ENCODE data around the gene XRCC1. TPM values are rescaled to one million over a fixed set of nuclear protein-coding genes. Genes with fewer than 3 reads are reported as not detected.

Gene XRCC1
- total and polyA plus RNA-seq, 2 experiments from 2014 or later = 35.3 to 49.5 TPM

DNA sequence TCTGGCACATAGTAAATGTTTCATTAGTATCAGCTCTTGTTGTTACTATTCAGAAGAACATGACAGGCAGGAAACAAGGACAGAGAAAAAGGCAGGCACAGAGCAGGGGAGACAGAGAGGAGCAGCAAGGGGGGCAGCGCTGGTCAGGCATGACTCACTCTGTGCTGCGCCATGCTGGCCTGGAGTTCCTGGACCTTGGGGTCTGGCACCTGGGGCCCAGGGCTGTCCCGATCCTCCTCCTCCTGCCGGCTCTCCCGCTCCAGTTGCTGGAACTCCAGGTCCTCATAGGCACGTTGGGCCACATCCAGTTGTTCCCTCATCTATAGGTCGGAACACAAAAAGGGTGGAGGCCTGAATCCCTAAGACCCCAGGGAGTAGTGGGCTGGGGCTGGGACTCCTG is 78.4 kb downstream of the XRCC1 start (continued):
- TF ChIP-seq, protein P1, sequence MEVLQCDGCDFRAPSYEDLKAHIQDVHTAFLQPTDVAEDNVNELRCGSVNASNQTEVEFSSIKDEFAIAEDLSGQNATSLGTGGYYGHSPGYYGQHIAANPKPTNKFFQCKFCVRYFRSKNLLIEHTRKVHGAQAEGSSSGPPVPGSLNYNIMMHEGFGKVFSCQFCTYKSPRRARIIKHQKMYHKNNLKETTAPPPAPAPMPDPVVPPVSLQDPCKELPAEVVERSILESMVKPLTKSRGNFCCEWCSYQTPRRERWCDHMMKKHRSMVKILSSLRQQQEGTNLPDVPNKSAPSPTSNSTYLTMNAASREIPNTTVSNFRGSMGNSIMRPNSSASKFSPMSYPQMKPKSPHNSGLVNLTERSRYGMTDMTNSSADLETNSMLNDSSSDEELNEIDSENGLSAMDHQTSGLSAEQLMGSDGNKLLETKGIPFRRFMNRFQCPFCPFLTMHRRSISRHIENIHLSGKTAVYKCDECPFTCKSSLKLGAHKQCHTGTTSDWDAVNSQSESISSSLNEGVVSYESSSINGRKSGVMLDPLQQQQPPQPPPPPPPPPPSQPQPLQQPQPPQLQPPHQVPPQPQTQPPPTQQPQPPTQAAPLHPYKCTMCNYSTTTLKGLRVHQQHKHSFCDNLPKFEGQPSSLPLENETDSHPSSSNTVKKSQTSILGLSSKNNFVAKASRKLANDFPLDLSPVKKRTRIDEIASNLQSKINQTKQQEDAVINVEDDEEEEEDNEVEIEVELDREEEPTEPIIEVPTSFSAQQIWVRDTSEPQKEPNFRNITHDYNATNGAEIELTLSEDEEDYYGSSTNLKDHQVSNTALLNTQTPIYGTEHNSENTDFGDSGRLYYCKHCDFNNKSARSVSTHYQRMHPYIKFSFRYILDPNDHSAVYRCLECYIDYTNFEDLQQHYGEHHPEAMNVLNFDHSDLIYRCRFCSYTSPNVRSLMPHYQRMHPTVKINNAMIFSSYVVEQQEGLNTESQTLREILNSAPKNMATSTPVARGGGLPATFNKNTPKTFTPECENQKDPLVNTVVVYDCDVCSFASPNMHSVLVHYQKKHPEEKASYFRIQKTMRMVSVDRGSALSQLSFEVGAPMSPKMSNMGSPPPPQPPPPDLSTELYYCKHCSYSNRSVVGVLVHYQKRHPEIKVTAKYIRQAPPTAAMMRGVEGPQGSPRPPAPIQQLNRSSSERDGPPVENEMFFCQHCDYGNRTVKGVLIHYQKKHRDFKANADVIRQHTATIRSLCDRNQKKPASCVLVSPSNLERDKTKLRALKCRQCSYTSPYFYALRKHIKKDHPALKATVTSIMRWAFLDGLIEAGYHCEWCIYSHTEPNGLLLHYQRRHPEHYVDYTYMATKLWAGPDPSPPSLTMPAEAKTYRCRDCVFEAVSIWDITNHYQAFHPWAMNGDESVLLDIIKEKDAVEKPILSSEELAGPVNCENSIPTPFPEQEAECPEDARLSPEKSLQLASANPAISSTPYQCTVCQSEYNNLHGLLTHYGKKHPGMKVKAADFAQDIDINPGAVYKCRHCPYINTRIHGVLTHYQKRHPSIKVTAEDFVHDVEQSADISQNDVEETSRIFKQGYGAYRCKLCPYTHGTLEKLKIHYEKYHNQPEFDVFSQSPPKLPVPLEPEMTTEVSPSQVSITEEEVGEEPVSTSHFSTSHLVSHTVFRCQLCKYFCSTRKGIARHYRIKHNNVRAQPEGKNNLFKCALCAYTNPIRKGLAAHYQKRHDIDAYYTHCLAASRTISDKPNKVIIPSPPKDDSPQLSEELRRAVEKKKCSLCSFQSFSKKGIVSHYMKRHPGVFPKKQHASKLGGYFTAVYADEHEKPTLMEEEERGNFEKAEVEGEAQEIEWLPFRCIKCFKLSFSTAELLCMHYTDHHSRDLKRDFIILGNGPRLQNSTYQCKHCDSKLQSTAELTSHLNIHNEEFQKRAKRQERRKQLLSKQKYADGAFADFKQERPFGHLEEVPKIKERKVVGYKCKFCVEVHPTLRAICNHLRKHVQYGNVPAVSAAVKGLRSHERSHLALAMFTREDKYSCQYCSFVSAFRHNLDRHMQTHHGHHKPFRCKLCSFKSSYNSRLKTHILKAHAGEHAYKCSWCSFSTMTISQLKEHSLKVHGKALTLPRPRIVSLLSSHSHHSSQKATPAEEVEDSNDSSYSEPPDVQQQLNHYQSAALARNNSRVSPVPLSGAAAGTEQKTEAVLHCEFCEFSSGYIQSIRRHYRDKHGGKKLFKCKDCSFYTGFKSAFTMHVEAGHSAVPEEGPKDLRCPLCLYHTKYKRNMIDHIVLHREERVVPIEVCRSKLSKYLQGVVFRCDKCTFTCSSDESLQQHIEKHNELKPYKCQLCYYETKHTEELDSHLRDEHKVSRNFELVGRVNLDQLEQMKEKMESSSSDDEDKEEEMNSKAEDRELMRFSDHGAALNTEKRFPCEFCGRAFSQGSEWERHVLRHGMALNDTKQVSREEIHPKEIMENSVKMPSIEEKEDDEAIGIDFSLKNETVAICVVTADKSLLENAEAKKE (CRISPR knock-in tag; IDR thresholded peaks at IDR 0.05) = no peak
- TF ChIP-seq, protein P2, sequence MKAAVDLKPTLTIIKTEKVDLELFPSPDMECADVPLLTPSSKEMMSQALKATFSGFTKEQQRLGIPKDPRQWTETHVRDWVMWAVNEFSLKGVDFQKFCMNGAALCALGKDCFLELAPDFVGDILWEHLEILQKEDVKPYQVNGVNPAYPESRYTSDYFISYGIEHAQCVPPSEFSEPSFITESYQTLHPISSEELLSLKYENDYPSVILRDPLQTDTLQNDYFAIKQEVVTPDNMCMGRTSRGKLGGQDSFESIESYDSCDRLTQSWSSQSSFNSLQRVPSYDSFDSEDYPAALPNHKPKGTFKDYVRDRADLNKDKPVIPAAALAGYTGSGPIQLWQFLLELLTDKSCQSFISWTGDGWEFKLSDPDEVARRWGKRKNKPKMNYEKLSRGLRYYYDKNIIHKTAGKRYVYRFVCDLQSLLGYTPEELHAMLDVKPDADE (IDR thresholded peaks at IDR 0.05) = no peak
- TF ChIP-seq POLR2AphosphoS5 (IDR thresholded peaks at IDR 0.05; ENCODE audit: low read depth) (no peak), CREB1 (CRISPR knock-in tag; IDR thresholded peaks at IDR 0.05; ENCODE audit: low read depth) (no peak)

DNA sequence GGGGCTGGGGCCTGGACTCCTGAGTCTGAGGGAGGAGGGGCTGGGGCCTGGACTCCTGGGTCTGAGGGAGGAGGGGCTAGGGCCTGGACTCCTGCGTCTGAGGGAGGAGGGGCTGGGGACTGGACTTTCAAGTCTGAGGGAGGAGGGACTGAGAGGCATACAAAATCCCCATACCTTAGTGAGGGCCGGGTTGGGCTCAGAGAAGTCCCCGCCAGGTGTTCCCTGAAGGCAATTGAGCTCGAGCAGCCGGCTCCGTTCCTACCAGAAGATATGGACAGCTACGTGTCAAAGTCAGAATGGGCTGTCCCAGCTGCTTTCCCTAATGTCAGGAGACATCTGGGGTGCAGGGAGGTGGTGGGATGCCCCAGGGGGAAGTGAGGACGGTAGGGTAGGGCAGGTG is 80.2 kb downstream of the XRCC1 start:
- H3K4me2 ChIP-seq = no peak overlapping the region
- no peaks in the 10 kb centered on the region; the same call in 1 of the 2 replicates for H3K36me3 ChIP-seq (ENCODE audit: insufficient read depth)
- H3K27me3 Mint-ChIP-seq (ENCODE audit: insufficient read depth, low read depth, poor library complexity) = peaks cover 2% of the 10 kb centered on the region
- H3K27ac ChIP-seq (ENCODE audit: low read depth) = no peak overlapping the region
- H3K9me2 ChIP-seq (ENCODE audit: insufficient read depth) = no peaks in the 10 kb centered on the region
- no peak overlapping the region for H3K4me3 Mint-ChIP-seq
- ATAC-seq = peak; percentile 72
- H3K4me1 ChIP-seq (ENCODE audit: insufficient read depth) = no peaks in the 10 kb centered on the region
- H3K4me1 Mint-ChIP-seq = 0 out of 3 replicates have a peak, but pooled peaks cover 5% of the 10 kb centered on the region
- H3K27ac Mint-ChIP-seq = no peak overlapping the region
- H3K27me3 ChIP-seq (ENCODE audit: insufficient read depth) = no peaks in the 10 kb centered on the region
- H3K4me3 ChIP-seq = no peak overlapping the region
- DNase-seq (ENCODE audit: low spot score) = no peak
- no peaks in the 10 kb centered on the region for H3K79me2 ChIP-seq (replicated peaks; ENCODE audit: insufficient read depth)
- peaks cover 3% of the 10 kb centered on the region; the same call in 1 of the 3 replicates for H3K36me3 Mint-ChIP-seq (ENCODE audit: low read depth)
- H2AFZ ChIP-seq = no peak overlapping the region
- H4K20me1 ChIP-seq (replicated peaks; ENCODE audit: insufficient read depth) = 0 out of 2 replicates have a peak, but pooled peaks cover 7% of the 10 kb centered on the region
- no peaks in the 10 kb centered on the region for H3F3A ChIP-seq (replicated peaks; ENCODE audit: low read depth)
- no peaks in the 10 kb centered on the region for H3K9me3 Mint-ChIP-seq
- TF ChIP-seq EZH2phosphoT487 (IDR thresholded peaks at IDR 0.05; ENCODE audit: unreplicated experiment) = no peak
- no peak for TF ChIP-seq JUNB (IDR thresholded peaks at IDR 0.05; ENCODE audit: unreplicated experiment)
- TF ChIP-seq CREB1 (CRISPR knock-in tag; IDR thresholded peaks at IDR 0.05; ENCODE audit: low read depth) = no peak
- no peak for TF ChIP-seq STAT1 (IDR thresholded peaks at IDR 0.05; ENCODE audit: unreplicated experiment)
- no peak for TF ChIP-seq POLR2AphosphoS5 (IDR thresholded peaks at IDR 0.05; ENCODE audit: low read depth)
- TF ChIP-seq ZNF114 (CRISPR knock-in tag; IDR thresholded peaks at IDR 0.05) = no peak
- TF ChIP-seq, protein P1 (CRISPR knock-in tag; IDR thresholded peaks at IDR 0.05) = no peak
- no peak for TF ChIP-seq ZNF331 (CRISPR knock-in tag; IDR thresholded peaks at IDR 0.05; ENCODE audit: low read depth)
